BE2C (cell line): ENCODE results near the gene FETUB.

Source experiments
- DNase-seq: peaks from one replicate; pipeline ENCODE4 v3.0.0-alpha.2; 2020
- H3K27me3 ChIP-seq: fragments of 250-450 bp; sonication (Bioruptor Pico); 2 replicates; pipeline ENCODE4 v1.5.1; 2020; ENCODE audit warnings: mild to moderate bottlenecking
- H3K36me3 ChIP-seq: fragments of 250-450 bp; sonication (Bioruptor Pico); 2 replicates; pipeline ENCODE4 v1.5.1; 2020; ENCODE audit warnings: mild to moderate bottlenecking
- H3K4me1 ChIP-seq: fragments of 250-450 bp; sonication (Bioruptor Pico); 2 replicates; pipeline ENCODE4 v1.5.1; 2020
- H3K4me3 ChIP-seq: 2 replicates; pipeline ENCODE4 v1.5.1; 2011; ENCODE audit warnings: low read depth, low read length
- H3K9me3 ChIP-seq: fragments of 250-450 bp; sonication (Bioruptor Pico); 2 replicates; pipeline ENCODE4 v1.5.1; 2020
- TF ChIP-seq, protein P1 (sequence below): IDR thresholded peaks from 2 replicates; pipeline ENCODE4 v1.5.1; 2012; ENCODE audit warnings: mild to moderate bottlenecking, low read depth, low read length

The FETUB gene

DNA sequence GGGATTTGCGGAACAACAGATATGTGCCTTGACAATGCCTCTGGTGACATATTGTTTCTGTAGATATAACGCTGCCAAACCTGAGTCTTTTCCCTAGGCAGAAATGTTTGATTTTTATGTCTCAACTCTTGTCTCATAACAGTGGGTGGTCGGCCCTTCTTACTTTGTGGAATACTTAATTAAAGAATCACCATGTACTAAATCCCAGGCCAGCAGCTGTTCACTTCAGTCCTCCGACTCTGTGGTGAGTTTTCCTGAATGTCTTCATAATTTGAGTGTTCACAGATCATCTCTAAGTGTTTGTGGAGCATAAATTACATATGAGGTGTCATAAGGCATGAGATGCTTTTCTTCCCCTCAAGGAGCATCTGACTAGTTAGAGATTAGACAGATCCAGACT is 5.9 kb downstream of the FETUB start:
- H3K9me3 ChIP-seq, result no peaks in the 10 kb centered on the region
- peaks cover 60% of the 10 kb centered on the region for H3K27me3 ChIP-seq
- H3K4me1 ChIP-seq, result no peaks in the 10 kb centered on the region
- no peak for DNase-seq
- H3K36me3 ChIP-seq, result no peaks in the 10 kb centered on the region
- TF ChIP-seq, protein P1, sequence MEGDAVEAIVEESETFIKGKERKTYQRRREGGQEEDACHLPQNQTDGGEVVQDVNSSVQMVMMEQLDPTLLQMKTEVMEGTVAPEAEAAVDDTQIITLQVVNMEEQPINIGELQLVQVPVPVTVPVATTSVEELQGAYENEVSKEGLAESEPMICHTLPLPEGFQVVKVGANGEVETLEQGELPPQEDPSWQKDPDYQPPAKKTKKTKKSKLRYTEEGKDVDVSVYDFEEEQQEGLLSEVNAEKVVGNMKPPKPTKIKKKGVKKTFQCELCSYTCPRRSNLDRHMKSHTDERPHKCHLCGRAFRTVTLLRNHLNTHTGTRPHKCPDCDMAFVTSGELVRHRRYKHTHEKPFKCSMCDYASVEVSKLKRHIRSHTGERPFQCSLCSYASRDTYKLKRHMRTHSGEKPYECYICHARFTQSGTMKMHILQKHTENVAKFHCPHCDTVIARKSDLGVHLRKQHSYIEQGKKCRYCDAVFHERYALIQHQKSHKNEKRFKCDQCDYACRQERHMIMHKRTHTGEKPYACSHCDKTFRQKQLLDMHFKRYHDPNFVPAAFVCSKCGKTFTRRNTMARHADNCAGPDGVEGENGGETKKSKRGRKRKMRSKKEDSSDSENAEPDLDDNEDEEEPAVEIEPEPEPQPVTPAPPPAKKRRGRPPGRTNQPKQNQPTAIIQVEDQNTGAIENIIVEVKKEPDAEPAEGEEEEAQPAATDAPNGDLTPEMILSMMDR, result no peak
- H3K4me3 ChIP-seq, result no peak overlapping the region

DNA sequence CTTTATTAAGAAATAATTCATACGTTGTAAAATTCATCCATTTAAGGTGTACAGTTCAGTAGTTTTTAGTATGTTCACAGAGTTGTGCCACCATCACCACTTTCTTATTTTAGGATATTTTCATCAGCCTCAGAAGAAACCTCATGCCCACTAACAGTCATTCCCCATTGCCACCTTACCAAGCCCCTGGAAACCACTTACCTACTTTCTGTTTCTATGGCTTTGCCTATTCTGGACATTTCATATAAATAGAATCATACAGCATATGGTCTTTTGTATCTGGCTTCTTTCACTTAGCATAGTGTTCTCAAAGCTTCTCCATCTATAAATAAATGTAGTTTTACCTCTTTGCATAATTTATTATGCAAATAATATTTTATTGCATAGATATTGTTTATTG is 6.6 kb downstream of the FETUB start:
- DNase-seq, result no peak
- no peaks in the 10 kb centered on the region for H3K9me3 ChIP-seq
- H3K27me3 ChIP-seq, result peaks cover 54% of the 10 kb centered on the region
- TF ChIP-seq, protein P1, result no peak
- H3K4me3 ChIP-seq, result no peak overlapping the region
- H3K4me1 ChIP-seq, result no peaks in the 10 kb centered on the region
- H3K36me3 ChIP-seq, result no peaks in the 10 kb centered on the region

DNA sequence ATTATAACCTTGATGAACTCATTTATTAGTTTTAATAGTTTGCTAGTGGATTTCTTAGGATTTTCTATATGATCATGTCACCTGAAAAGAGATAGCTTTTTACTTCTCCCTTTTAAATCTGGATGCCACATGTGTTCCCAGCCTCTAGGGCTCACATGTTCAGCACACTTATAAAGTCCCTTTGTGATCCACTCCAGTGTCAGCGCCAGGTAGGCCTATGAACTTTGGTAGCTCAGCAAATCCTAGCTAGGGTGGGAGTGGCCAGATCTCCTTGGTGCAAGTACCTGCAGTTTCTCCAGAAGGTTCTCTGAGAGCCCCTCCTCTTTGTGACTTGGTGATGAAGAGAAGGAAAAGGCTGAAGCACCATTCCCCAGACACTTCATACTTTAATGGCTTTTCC is 8.7 kb downstream of the FETUB start:
- TF ChIP-seq, protein P1, result no peak
- H3K36me3 ChIP-seq, result no peaks in the 10 kb centered on the region
- no peak for DNase-seq
- no peak overlapping the region for H3K4me3 ChIP-seq
- peaks cover 14% of the 10 kb centered on the region for H3K4me1 ChIP-seq
- H3K9me3 ChIP-seq, result no peaks in the 10 kb centered on the region
- peaks cover 36% of the 10 kb centered on the region for H3K27me3 ChIP-seq

DNA sequence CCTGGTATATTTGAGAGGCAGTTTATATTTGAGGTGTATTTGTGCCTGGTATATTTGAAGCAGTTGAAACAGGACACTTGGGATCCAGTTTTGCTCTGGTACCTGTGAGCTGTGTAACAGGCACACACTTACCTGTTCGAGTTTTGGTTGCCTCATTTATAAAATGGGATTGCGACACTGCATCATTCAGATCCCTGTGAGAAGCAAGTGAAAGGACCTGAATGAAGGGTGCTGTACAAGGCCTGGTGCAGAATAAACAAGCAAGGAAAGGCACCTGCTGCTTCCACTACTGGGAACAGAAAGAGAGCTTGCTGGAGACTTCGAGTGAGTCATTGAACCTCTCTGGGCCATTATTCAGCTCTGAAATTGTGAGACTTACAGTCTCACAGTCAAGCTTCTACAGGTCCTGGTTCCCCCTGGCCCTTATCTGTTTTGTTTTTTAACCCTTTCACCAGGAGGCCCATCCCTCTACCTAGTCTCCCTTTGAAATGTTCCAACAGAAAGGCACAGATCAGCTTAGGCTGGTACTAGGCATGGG is 11.5 kb downstream of the FETUB start:
- H3K4me1 ChIP-seq, result peaks cover 17% of the 10 kb centered on the region
- TF ChIP-seq, protein P1, result no peak
- no peaks in the 10 kb centered on the region for H3K9me3 ChIP-seq
- no peak overlapping the region for H3K4me3 ChIP-seq
- no peaks in the 10 kb centered on the region for H3K36me3 ChIP-seq
- peaks cover 11% of the 10 kb centered on the region for H3K27me3 ChIP-seq
- no peak for DNase-seq

DNA sequence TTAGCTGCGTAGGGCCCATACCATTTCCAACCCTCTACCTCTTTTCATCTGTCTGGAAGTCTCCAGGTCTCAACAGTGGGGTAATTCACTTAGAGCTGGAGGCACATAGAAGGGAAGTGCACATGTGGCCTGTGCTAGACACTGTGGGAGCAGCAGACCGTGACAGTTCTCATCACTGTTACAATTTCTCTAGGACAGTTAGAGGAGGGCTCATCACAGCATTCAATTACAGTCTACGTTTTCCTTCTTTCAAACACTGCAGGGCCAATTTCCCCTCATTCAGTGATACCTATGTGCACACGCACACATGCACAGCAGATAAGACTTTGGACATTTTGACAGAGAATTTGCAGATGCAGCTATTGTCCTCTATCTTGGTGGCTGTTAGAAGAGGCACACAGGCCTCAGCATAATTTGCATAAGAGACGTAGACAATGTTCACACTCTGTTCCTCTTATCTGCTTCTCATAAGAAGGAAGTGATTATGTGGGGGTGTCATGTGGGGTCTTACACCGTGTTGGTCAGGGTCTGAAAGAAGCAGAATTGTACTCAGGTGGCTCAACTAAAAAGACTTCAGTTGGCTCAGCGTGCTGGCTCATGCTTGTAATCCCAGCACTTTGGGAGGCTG is 13.0 kb downstream of the FETUB start:
- Histone ChIP-seq H3K36me3 (no peaks in the 10 kb centered on the region), H3K4me3 (no peak overlapping the region), H3K9me3 (no peaks in the 10 kb centered on the region), H3K27me3 (peaks cover 8% of the 10 kb centered on the region), H3K4me1 (peaks cover 17% of the 10 kb centered on the region)
- DNase-seq, result peak; percentile 66
- TF ChIP-seq, protein P1, result no peak

DNA sequence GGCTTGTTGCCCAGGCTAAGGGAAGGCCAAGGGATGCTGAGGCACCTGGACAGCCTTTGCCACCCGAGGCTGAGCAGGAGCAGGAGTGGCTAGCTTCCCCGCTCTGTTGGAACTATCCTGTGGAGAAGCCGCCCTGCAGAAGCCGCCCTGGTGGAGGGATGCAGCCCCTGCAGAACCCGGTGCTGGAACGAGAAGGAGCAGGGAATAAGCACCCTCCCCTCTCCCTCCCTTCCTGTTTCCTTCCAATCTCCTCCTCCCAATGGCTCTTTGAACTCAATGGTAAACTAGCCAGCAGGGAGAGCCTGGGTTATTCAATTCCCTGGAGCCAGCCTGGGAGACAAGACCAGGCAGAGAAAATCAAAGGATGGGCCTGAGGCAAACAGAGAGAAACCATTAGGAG is 13.8 kb downstream of the FETUB start:
- H3K27me3 ChIP-seq, result peaks cover 5% of the 10 kb centered on the region
- H3K9me3 ChIP-seq, result no peaks in the 10 kb centered on the region
- peaks cover 17% of the 10 kb centered on the region for H3K4me1 ChIP-seq
- DNase-seq, result peak; percentile 39
- TF ChIP-seq, protein P1, result peak; percentile 12
- no peaks in the 10 kb centered on the region for H3K36me3 ChIP-seq
- H3K4me3 ChIP-seq, result no peak overlapping the region
